ENCODE measurements around the gene TLL2. TPM values are rescaled to one million over a fixed set of nuclear protein-coding genes. Genes with fewer than 3 reads are reported as not detected.

The TLL2 gene
- total RNA-seq, 4 donors from 2014 or later, result 0.40 to 0.62 TPM; not detected in 2

DNA sequence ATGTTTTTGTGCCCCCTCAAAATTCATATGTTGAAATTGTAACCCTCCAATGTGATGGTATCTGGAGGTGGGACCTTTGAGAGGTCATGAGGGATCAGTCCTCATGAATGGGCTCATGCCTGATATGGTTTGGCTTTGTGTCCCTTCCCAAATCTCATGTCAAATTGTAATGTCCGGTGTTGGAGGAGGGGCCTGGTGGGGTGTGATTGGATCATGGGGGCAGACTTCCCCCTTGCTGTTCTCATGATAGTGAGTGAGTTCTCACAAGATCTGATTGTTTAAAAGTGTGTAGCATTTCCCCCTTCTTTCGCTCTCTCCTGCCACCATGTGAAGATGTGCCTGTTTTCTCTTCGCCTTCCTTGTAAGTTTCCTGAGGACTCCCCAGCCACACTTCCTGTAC, 53.4 kb downstream of the TLL2 start:
- no peak for TF ChIP-seq CTCF (IDR thresholded peaks at IDR 0.05)
- TF ChIP-seq POLR2A (IDR thresholded peaks at IDR 0.05), result no peak
- intact Hi-C loops (cut with DNase I), result no loop called here
- WGBS, 2 donors, result 97 to 100% methylated on average over 3 of the region's 3 CpGs

GRCh38 chr10:96457341-96457740, 56.4 kb downstream of the TLL2 start:
- Histone ChIP-seq H3K36me3 (no peaks in the 10 kb centered on the region), H3K27ac (no peak overlapping the region), H3K4me3 (no peak overlapping the region), H3K27me3 (peaks cover 0 to 10% (median 0%) of the 10 kb centered on the region in 4 donors), H3K9me3 (no peaks in the 10 kb centered on the region), H3K4me1 (no peaks in the 10 kb centered on the region)
- intact Hi-C loops (cut with DNase I), result no loop called here
- no peak for DNase-seq
- TF ChIP-seq CTCF (IDR thresholded peaks at IDR 0.05) (no peak), POLR2A (IDR thresholded peaks at IDR 0.05) (no peak)
- 65 to 67% methylated on average over 4 to 5 of the region's 5 CpGs for WGBS, 2 donors

More for the DNA sequence above, 53.4 kb downstream of the TLL2 start:
- Histone ChIP-seq H3K27ac (no peak overlapping the region), H3K4me1 (no peaks in the 10 kb centered on the region), H3K36me3 (no peaks in the 10 kb centered on the region), H3K9me3 (no peaks in the 10 kb centered on the region), H3K4me3 (no peak overlapping the region), H3K27me3 (peaks cover 0 to 24% (median 0%) of the 10 kb centered on the region in 4 donors)
- DNase-seq, result no peak

DNA sequence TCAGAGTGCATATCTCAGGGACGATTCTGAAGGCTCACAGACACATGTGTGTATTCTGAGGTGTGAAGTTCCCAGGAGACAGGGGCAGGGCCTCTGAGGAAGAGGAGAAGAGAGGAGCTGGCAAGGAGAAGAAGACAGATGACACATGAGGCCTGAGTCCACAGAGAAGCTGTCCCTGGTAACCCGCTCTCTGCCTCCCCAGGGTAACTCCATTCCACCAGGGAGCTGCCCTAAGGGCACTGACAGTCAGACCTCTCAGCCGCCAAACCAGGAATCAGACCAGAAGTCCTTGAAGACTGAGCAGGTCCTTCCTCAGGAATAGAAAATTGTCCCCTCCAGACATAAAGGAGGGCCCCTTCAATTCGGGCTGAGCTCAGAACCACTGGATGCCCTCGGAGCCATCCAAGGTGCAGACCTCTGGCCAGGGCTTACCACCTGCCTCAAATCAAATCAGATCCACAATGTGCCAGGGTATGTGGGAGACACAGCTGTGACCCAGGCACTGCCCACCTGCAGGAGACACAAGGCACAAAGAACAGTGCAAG, 57.4 kb downstream of the TLL2 start:
- intact Hi-C loops (cut with DNase I), result no loop called here
- H3K36me3 ChIP-seq, result no peaks in the 10 kb centered on the region
- H3K9me3 ChIP-seq, result no peaks in the 10 kb centered on the region
- H3K27me3 ChIP-seq, result peaks cover 0 to 10% (median 0%) of the 10 kb centered on the region in 4 donors
- no peak for DNase-seq
- WGBS, 2 donors, result 55 to 58% methylated on average over 1 to 2 of the region's 5 CpGs
- no peak overlapping the region for H3K27ac ChIP-seq
- TF ChIP-seq POLR2A (IDR thresholded peaks at IDR 0.05) (no peak), CTCF (IDR thresholded peaks at IDR 0.05) (no peak)
- H3K4me3 ChIP-seq, result no peak overlapping the region
- H3K4me1 ChIP-seq, result no peaks in the 10 kb centered on the region

DNA sequence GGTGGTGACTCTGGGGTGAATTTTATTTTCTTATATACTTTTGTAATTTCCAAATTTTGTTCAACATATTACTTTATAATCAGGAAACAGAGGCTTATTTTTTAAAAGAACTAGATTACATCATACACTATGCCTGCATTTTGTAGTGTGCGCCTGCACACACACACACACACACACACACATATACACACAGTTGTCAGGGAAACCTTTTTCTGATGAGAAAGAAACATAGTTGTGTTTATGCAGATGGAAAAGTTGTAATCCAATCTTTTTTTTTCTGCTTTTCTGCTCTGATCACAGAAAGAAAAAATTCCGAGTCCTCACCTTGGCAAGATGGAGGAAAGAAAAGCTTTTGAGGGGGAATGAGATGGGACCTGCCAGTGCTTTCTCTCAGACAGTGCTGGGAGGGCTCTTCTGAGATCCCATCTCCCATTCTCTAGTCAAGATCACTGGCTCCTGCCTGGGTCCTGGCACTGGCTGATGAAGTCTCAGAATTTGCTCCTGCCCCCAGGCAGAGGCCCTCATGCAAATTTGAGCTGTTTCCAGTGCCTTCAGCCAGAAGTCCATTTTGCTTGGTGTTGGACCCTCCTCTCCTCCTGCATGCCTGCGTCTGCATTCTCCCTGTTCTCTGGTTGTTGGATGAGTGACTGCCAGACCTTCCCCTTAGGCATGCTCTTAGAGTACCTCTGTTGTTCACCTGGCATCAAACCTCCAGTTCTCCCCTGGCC, 59.7 kb downstream of the TLL2 start:
- TF ChIP-seq POLR2A (IDR thresholded peaks at IDR 0.05), result no peak
- TF ChIP-seq CTCF (IDR thresholded peaks at IDR 0.05), result no peak
- no peak for DNase-seq
- Histone ChIP-seq H3K4me3 (no peak overlapping the region), H3K27me3 (peaks cover 0 to 20% (median 0%) of the 10 kb centered on the region in 4 donors), H3K27ac (no peak overlapping the region), H3K36me3 (no peaks in the 10 kb centered on the region), H3K4me1 (no peaks in the 10 kb centered on the region), H3K9me3 (no peaks in the 10 kb centered on the region)
- 79 to 92% methylated on average over 3 of the region's 3 CpGs for WGBS, 2 donors
- intact Hi-C loops (cut with DNase I), result no loop called here

DNA sequence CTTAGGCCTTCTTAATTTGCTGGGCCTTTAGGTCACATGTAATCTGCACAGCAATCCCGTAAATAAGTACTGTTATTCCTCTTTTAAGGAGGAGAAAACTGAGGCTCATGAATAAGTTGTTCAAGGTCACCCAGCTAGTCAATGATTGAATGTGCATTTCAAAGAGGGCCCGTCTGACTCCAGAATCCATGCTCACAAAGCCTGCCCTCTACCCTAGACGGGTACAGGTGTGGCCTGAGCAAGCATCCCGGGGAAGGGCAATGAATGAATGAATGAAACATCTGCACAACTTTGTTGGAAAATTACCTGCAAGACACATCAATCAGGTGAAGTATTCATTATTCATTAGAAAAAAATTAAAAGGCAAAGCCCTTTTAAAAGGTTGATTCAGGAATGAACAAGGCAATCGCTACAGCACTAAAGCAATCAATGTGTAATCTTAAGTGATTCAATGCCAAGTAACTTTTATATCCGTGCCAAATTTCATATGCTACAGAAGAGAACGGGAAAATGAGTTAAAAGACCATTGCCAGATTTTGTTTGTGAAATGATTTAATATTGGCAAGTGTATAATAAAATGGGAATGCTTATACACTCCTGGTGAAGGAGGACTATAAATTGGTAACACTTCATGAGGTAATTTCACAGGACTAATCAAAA, 61.1 kb downstream of the TLL2 start:
- DNase-seq, result no peak
- TF ChIP-seq POLR2A (IDR thresholded peaks at IDR 0.05) (no peak), CTCF (IDR thresholded peaks at IDR 0.05) (no peak)
- H3K27ac ChIP-seq, result no peak overlapping the region
- H3K9me3 ChIP-seq, result no peaks in the 10 kb centered on the region
- no peaks in the 10 kb centered on the region for H3K4me1 ChIP-seq
- intact Hi-C loops (cut with DNase I), result no loop called here
- WGBS, 2 donors, result 34 to 36% methylated on average over 6 to 7 of the region's 7 CpGs
- H3K27me3 ChIP-seq, result peaks cover 0 to 27% (median 0%) of the 10 kb centered on the region in 4 donors
- H3K36me3 ChIP-seq, result no peaks in the 10 kb centered on the region
- no peak overlapping the region for H3K4me3 ChIP-seq

All from esophagus squamous epithelium (tissue), 5 donors.